Kidney capillary endothelial cell (primary cell): ENCODE measurements around the gene TCERG1.
"Not testable (repeated sequence)": the region's sequence is repeated elsewhere in the genome, so short reads cannot be mapped to it uniquely, and the experiment has no call there.

Source experiments
- DNase-seq: peaks from one replicate; pipeline ENCODE4 v3.0.0-alpha.2; 2018; ENCODE audit warnings: low spot score

TCERG1 gene

GRCh38 chr5:146521403-146522106, 74.4 kb downstream of the TCERG1 start:
- DNase-seq = no peak

- no peak for DNase-seq
Measured at GRCh38 chr5:146523698-146524097, 76.6 kb downstream of the TCERG1 start.

GRCh38 chr5:146527785-146528184, 80.7 kb downstream of the TCERG1 start:
- no peak for DNase-seq

- no peak for DNase-seq
Measured at GRCh38 chr5:146528236-146528635, 81.1 kb downstream of the TCERG1 start.

- DNase-seq = no peak
Measured at GRCh38 chr5:146529984-146530383, 82.9 kb downstream of the TCERG1 start.

GRCh38 chr5:146533260-146533857, 86.2 kb downstream of the TCERG1 start:
- DNase-seq = peak; percentile 60

- DNase-seq = no peak
Measured at GRCh38 chr5:146533882-146534281, 86.7 kb downstream of the TCERG1 start.

- DNase-seq = no peak
Measured at GRCh38 chr5:146538432-146538831, 91.3 kb downstream of the TCERG1 start.

GRCh38 chr5:146539973-146540372, 92.8 kb downstream of the TCERG1 start:
- no peak for DNase-seq

GRCh38 chr5:146540414-146540813, 93.3 kb downstream of the TCERG1 start:
- DNase-seq = no peak

GRCh38 chr5:146541958-146542849, 95.1 kb downstream of the TCERG1 start:
- peak; percentile 40 for DNase-seq

- no peak for DNase-seq
Measured at GRCh38 chr5:146544232-146544631, 97.1 kb downstream of the TCERG1 start.

- DNase-seq = no peak
Measured at GRCh38 chr5:146548781-146549449, 101.8 kb downstream of the TCERG1 start.

GRCh38 chr5:146549615-146550014, 102.5 kb downstream of the TCERG1 start:
- DNase-seq = no peak

GRCh38 chr5:146553446-146553845, 106.3 kb downstream of the TCERG1 start:
- no peak for DNase-seq

- DNase-seq = not testable (repeated sequence)
Measured at GRCh38 chr5:146556884-146557283, 109.8 kb downstream of the TCERG1 start.

GRCh38 chr5:146560205-146560812, 113.2 kb downstream of the TCERG1 start:
- DNase-seq = no peak
